ENCODE results near the gene HBP1. TPM values are rescaled to one million over a fixed set of nuclear protein-coding genes. Genes with fewer than 3 reads are reported as not detected.

The HBP1 gene
- total and polyA plus RNA-seq, 2 donors: 68.2 to 146 TPM

DNA sequence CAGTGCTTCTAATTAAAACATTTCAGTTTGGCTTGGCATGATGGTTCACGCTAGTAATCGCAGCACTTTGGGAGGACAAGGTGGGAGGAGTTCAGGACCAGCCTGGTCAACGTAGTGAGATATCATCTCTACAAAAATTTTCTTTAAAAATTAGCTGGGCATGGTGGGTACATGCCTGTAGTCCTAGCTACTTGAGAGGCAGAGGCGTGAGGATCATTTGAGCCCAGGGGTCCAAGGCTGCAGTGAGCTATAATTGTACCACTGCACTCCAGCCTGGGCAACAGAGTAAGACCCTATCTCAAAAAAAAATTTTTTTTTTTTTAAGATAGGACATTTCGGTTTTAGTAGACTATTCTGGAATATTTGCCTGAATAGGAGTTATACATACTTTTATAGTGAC, 12.4 kb downstream of the HBP1 start:
- DNase-seq (ENCODE audit: extremely low spot score): no peak
- Histone ChIP-seq H3K27ac (ENCODE audit: low read depth) (no peak overlapping the region), H3K36me3 (ENCODE audit: insufficient read depth) (peaks cover 2% of the 10 kb centered on the region), H3K4me1 (ENCODE audit: insufficient read depth) (no peaks in the 10 kb centered on the region), H3K4me3 (ENCODE audit: low read depth, low read length) (no peak overlapping the region)
- 89% methylated on average over 5 of the region's 5 CpGs for WGBS

- no peak for DNase-seq (ENCODE audit: extremely low spot score)
- H3K4me3 ChIP-seq (ENCODE audit: low read depth, low read length): no peak overlapping the region
- H3K36me3 ChIP-seq (ENCODE audit: insufficient read depth): peaks cover 6% of the 10 kb centered on the region
- H3K4me1 ChIP-seq (ENCODE audit: insufficient read depth): no peaks in the 10 kb centered on the region
- H3K27ac ChIP-seq (ENCODE audit: low read depth): no peak overlapping the region
- 64% methylated on average over 4 of the region's 4 CpGs for WGBS
These were observed 16.9 kb downstream of the HBP1 start for GRCh38 chr7:107185716-107186115.

DNA sequence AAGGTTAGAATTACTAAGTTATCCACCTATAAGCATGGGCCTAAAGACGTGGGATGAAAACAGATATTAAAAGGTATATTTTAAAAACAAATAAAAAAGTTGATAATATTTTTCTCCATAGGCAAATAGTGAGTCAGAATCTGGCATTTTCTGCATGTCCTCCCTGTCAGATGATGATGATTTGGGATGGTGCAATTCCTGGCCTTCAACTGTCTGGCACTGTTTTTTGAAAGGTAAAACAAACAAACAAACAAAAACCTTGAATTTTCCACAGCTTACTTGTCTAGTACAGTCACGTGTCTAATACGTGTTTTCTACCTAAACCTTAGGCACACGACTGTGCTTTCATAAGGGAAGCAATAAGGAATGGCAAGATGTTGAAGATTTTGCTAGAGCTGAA, 17.4 kb downstream of the HBP1 start:
- WGBS: 93% methylated on average over 4 of the region's 4 CpGs
- H3K36me3 ChIP-seq (ENCODE audit: insufficient read depth): peaks cover 9% of the 10 kb centered on the region

DNA sequence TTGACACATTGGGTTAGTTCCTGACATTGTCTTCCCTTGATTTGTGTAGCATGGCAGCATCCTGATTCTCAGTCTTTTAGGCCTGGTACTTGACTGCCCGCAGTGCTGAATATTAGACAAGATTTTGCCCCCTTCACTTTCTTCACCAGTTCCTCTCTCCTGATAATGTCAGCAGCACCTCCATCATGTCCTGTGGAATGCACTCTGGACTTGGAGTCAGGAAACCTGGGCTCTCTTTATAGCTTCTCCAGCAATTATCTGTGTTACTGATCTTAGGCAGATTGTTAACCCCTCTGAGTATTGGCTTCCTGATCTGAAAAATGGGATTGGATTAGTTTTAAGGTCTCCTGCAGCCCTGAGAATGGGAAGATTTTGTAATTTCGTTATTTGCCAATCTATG, 19.0 kb downstream of the HBP1 start:
- H3K4me1 ChIP-seq (ENCODE audit: insufficient read depth): no peaks in the 10 kb centered on the region
- DNase-seq (ENCODE audit: extremely low spot score): no peak
- WGBS: 61% methylated on average over 2 of the region's 2 CpGs
- no peak overlapping the region for H3K27ac ChIP-seq (ENCODE audit: low read depth)
- H3K36me3 ChIP-seq (ENCODE audit: insufficient read depth): peaks cover 11% of the 10 kb centered on the region
- no peak overlapping the region for H3K4me3 ChIP-seq (ENCODE audit: low read depth, low read length)

More for the DNA sequence above, 17.4 kb downstream of the HBP1 start:
- Histone ChIP-seq H3K4me3 (ENCODE audit: low read depth, low read length) (no peak overlapping the region), H3K27ac (ENCODE audit: low read depth) (no peak overlapping the region), H3K4me1 (ENCODE audit: insufficient read depth) (no peaks in the 10 kb centered on the region)
- no peak for DNase-seq (ENCODE audit: extremely low spot score)

DNA sequence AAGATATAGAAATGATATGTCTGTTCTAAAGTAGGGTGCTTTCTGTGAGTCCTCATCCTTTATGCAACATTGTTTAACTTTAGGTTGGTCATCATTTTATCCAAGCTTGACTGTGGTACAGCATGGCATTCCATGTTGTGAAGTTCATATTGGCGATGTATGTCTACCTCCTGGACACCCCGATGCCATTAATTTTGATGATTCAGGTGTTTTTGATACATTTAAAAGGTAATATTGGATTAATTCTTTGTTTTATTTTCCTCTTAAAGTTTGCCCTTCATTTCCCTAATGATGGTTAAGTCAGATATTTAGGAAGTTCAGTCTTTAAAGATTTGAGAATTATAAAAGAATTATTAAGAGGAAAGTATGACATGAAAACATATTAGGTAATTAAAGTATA, 21.3 kb downstream of the HBP1 start:
- no peak overlapping the region for H3K27ac ChIP-seq (ENCODE audit: low read depth)
- WGBS: 96% methylated on average over 2 of the region's 2 CpGs
- H3K36me3 ChIP-seq (ENCODE audit: insufficient read depth): peaks cover 8% of the 10 kb centered on the region
- H3K4me1 ChIP-seq (ENCODE audit: insufficient read depth): no peaks in the 10 kb centered on the region
- DNase-seq (ENCODE audit: extremely low spot score): no peak
- H3K4me3 ChIP-seq (ENCODE audit: low read depth, low read length): no peak overlapping the region

- Histone ChIP-seq H3K27ac (ENCODE audit: low read depth) (no peak overlapping the region), H3K4me1 (ENCODE audit: insufficient read depth) (no peaks in the 10 kb centered on the region), H3K36me3 (ENCODE audit: insufficient read depth) (peaks cover 9% of the 10 kb centered on the region), H3K4me3 (ENCODE audit: low read depth, low read length) (no peak overlapping the region)
- WGBS: 82% methylated on average over 1 of the region's 1 CpG
- DNase-seq (ENCODE audit: extremely low spot score): no peak
These were observed 25.2 kb downstream of the HBP1 start for GRCh38 chr7:107194052-107194451.

DNA sequence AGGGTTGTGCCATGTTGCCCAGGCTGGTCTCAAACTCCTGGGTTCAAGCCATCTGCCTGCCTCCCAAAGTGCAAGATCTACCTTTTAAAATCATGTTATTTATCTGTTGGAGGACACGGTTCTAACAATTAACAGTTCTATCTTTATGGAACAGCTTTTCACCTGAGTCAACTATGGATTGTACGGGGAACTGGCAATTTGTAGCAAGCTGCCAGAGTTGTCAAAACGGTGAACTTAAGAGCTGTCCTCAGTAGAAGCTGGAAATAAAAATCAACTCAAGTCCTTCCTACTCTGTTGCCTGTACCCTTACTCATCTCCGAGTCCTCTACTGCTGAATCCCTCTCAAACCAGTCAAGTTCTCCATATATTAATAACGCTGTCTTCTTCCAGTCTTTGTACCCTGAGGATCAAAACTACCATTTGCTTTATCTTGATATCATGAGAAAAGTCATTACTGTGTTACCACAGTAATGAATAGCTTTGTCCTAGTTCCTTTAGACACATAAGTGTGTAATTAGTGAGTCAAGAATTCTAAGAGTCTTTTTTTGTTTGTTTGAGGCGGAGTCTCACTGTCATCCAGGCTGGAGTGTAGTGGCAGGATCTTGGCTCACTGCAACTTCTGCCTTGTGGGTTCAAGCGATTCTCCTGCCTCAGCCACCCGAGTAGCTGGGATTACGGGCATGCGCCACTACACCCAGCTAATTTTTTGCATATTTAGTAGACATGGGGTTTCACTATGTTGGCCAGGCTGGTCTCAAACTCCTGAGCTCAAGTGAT, 28.2 kb downstream of the HBP1 start:
- H3K4me3 ChIP-seq (ENCODE audit: low read depth, low read length): no peak overlapping the region
- 92% methylated on average over 10 of the region's 10 CpGs for WGBS
- no peak for DNase-seq (ENCODE audit: extremely low spot score)
- no peak overlapping the region for H3K27ac ChIP-seq (ENCODE audit: low read depth)
- H3K36me3 ChIP-seq (ENCODE audit: insufficient read depth): peaks cover 4% of the 10 kb centered on the region
- no peaks in the 10 kb centered on the region for H3K4me1 ChIP-seq (ENCODE audit: insufficient read depth)

- H3K4me3 ChIP-seq (ENCODE audit: low read depth, low read length): no peak overlapping the region
- no peaks in the 10 kb centered on the region for H3K4me1 ChIP-seq (ENCODE audit: insufficient read depth)
- WGBS: 62% methylated on average over 4 of the region's 4 CpGs
- H3K36me3 ChIP-seq (ENCODE audit: insufficient read depth): peaks cover 5% of the 10 kb centered on the region
- H3K27ac ChIP-seq (ENCODE audit: low read depth): no peak overlapping the region
- DNase-seq (ENCODE audit: extremely low spot score): no peak
These were observed 33.1 kb downstream of the HBP1 start for GRCh38 chr7:107201795-107202450.

DNA sequence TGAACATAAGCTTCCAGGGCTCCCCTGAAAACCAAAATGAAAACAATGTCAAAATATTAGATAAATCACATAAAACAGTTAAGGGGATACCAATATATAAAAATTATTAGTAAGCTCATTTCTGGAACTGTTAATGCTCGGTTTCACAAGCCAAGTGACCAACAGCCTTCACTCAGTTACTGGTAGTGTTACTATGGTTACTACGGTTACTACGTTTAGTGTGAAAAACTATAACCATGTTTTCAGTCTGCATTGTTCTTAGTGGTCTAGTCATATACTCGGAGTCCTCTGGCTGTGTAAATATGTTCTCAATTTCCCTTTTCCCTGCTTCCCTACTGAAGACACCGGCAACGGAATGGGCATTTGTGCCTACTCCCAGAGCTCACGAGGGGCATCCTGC, 34.8 kb downstream of the HBP1 start:
- WGBS: 91% methylated on average over 7 of the region's 7 CpGs
- no peak for DNase-seq (ENCODE audit: extremely low spot score)
- H3K4me1 ChIP-seq (ENCODE audit: insufficient read depth): no peaks in the 10 kb centered on the region
- H3K36me3 ChIP-seq (ENCODE audit: insufficient read depth): peaks cover 5% of the 10 kb centered on the region
- no peak overlapping the region for H3K4me3 ChIP-seq (ENCODE audit: low read depth, low read length)
- no peak overlapping the region for H3K27ac ChIP-seq (ENCODE audit: low read depth)

GRCh38 chr7:107206136-107206535, 37.3 kb downstream of the HBP1 start:
- Histone ChIP-seq H3K27ac (ENCODE audit: low read depth) (no peak overlapping the region), H3K36me3 (ENCODE audit: insufficient read depth) (peaks cover 5% of the 10 kb centered on the region), H3K4me3 (ENCODE audit: low read depth, low read length) (no peak overlapping the region), H3K4me1 (ENCODE audit: insufficient read depth) (no peaks in the 10 kb centered on the region)
- no peak for DNase-seq (ENCODE audit: extremely low spot score)
- 98% methylated on average over 6 of the region's 6 CpGs for whole genome bisulfite sequencing

DNA sequence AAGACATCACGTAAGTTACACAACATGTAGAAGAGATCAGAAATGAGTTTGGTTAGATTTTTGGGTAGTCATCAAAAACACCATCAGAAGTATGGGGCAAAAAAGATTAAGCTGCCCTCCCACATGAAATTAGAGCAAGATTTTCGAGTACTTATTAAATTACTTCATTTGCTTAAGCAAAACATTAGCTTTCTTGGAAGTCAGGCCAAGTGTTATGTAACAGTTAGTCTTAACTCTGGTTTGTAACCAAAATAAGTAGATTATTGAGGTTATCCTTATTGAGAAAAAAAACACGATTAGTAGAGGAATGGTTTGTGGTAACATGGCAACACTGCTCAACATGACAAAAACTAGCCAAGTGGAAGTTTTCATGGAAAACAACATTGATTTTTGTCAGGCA, 37.9 kb downstream of the HBP1 start:
- Histone ChIP-seq H3K36me3 (ENCODE audit: insufficient read depth) (peaks cover 5% of the 10 kb centered on the region), H3K4me3 (ENCODE audit: low read depth, low read length) (no peak overlapping the region), H3K27ac (ENCODE audit: low read depth) (no peak overlapping the region), H3K4me1 (ENCODE audit: insufficient read depth) (no peaks in the 10 kb centered on the region)
- WGBS: 61% methylated on average over 3 of the region's 3 CpGs
- no peak for DNase-seq (ENCODE audit: extremely low spot score)

GRCh38 chr7:107207459-107207858, 38.7 kb downstream of the HBP1 start:
- Histone ChIP-seq H3K4me1 (ENCODE audit: insufficient read depth) (no peaks in the 10 kb centered on the region), H3K4me3 (ENCODE audit: low read depth, low read length) (no peak overlapping the region), H3K27ac (ENCODE audit: low read depth) (no peak overlapping the region), H3K36me3 (ENCODE audit: insufficient read depth) (peaks cover 5% of the 10 kb centered on the region)
- no peak for DNase-seq (ENCODE audit: extremely low spot score)
- WGBS: 94% methylated on average over 5 of the region's 5 CpGs

- Histone ChIP-seq H3K36me3 (ENCODE audit: insufficient read depth) (peaks cover 5% of the 10 kb centered on the region), H3K4me1 (ENCODE audit: insufficient read depth) (no peaks in the 10 kb centered on the region), H3K27ac (ENCODE audit: low read depth) (no peak overlapping the region), H3K4me3 (ENCODE audit: low read depth, low read length) (no peak overlapping the region)
- whole genome bisulfite sequencing: 39% methylated on average over 3 of the region's 3 CpGs
- DNase-seq (ENCODE audit: extremely low spot score): no peak
These were observed 39.3 kb downstream of the HBP1 start for GRCh38 chr7:107208024-107208521.

- DNase-seq (ENCODE audit: extremely low spot score): no peak
- H3K4me3 ChIP-seq (ENCODE audit: low read depth, low read length): no peak overlapping the region
- H3K4me1 ChIP-seq (ENCODE audit: insufficient read depth): no peaks in the 10 kb centered on the region
- WGBS: 85% methylated on average over 5 of the region's 5 CpGs
- peaks cover 4% of the 10 kb centered on the region for H3K36me3 ChIP-seq (ENCODE audit: insufficient read depth)
- peak overlapping the region; percentile 60 for H3K27ac ChIP-seq (ENCODE audit: low read depth)
These were observed 39.8 kb downstream of the HBP1 start for GRCh38 chr7:107208563-107208962.

Data from urinary bladder (tissue), 4 donors.